HG03521 (cell line): ENCODE results near the gene CD72.
"Not testable (repeated sequence)": the region's sequence is repeated elsewhere in the genome, so short reads cannot be mapped to it uniquely, and the experiment has no call there.

ENCODE experiments used
- ATAC-seq: cut with Tn5 transposase; IDR thresholded peaks from one replicate; pipeline ENCODE4 v1.9.1; 2021; ENCODE audit warnings: mild to moderate bottlenecking, moderate library complexity; ENCODE audit not compliant: unreplicated experiment

Gene CD72

DNA sequence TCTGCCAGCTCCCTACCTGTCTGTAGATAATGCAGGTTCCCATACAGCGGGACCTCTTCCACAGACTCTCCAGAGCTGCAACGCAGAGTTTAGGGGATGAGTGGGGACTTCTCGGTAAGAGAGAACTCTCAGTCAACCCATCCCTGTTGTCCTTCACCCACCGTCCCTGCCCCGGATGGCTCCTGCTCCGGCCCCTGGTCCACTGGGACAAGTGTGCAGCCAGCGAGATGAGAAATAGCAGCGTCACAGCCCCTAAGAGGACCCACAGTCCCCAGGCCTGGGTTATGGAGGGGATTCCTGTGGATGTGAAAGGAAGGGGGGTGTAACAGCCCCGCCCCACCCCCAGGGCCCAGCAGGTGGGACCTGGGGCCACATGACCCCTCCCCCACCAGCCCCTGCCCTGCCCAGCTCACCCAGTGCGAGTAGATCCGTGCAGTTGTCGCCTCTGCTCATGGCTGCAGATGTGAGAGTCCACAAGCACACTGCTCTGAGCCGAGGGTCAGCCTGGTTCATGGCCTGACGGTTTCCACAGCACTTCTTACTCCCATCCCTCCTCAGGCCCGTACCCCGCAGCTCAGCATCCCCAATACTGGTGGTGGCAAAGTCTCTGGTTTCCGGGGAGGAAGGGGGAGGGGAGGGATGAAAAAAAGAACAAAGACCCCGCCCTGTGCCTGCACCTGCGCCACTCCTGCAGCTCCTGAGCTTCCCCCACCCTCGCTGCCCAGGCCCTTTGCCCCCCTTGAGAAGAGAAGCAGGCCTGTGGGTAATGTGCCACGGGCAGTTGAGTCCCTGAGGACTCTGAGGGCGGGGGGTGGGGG lies 32.3 kb upstream of the CD72 start, which contains the start of gene SIT1:
Gene SIT1 (minus strand): TSS at position 591 of the 818 bp plus-strand sequence. CDS start 78 bp downstream, at position 513.
- no peak for ATAC-seq

DNA sequence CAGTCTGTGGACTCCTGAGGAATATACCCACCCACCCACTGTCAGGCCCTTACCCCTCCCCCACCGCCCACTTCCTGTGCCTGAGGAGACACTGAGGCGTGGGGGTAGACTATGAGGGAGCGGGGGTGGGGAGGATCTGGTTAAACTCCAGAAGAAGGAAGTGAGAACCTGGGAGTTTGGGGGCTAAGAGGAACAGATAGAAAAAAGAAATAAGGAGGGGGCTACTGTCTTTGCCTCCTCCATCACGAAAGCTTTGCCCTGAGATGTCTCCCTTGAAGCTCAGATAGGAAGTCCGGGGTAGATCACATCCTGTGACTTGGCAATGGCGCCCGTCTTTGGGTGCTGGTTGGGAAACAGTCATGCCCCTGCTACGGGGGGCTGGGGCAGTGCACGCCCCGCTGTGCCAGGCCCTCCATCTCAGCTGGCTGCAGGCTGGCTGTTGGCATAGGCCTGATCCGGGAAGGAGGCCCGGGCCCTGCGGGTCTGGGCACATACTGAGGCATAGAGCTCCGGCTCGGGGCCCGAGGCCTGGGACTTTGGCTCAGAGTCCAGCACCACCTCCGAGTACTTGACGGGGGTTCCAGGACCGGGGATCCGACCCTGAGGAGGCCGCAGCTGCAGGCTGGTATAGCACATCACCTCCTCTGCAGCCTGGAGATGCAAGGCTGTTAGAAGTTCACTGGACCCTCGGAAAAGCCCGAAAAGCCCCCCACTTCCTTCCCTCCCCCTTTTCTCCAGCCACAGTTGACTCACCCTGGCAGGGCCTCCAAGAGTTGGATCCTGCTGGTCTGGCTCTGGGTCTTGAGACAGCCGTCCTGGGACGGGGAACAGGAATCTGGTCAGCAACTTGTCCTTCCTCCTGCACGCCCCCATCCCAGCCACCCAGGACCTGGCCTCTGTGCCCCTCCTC lies 31.5 kb upstream of the CD72 start:
- ATAC-seq: no peak

DNA sequence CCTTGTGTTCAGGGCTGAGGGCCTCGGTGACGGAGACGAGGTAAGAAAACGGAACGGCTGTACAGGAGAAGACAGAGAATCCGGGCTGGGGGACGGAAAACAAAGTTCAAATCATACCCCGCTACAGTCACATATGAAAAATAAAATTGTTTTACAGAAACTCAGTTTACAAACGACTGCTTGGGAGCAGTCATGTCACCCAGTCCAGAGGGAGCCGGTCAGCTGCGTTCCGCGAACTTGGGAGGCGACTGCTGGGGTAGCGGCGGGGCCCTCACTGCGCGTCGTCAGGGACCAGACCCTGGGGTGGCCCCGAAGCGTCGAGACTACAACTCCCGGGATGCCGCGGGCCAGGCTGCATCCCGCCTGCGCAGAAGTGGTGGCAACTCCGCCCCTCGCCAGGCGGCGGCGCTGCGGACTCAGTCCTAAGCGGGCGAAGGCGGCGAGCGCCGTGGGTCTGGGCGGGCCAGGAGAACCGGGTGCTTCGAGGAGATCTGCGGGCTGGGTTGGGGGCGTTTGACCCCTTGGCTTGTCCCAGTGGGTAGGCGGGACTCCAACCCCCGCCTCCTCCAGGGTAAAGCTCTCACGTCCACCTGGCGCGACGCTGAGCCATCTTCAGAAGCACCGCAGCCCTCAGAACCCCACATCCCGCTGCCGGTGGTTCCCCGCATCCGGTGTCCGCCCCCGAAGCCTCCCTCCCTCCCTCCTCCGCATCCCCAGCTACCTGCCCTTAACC lies 28.5 kb upstream of the CD72 start:
- peak; percentile 83 for ATAC-seq

DNA sequence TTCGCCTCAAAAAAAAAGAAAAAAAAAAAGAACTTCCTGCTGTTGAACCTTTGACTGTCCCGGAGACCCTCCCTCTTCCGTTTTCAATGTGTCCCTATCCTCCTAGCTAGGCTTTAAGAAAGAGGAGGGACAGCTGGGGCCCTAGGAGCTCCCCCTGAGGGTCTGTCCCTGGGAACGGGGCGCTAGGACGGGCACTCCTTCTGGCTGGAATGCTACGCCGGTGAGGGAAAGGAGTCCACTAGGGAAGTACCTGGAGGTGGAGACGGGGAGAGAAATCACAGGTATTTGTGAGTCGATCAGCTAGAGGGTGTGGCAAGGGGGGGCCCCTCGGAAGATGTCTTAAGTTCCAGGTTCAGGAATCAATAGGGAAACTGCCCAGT lies 27.9 kb upstream of the CD72 start:
- ATAC-seq: peak; percentile 1

DNA sequence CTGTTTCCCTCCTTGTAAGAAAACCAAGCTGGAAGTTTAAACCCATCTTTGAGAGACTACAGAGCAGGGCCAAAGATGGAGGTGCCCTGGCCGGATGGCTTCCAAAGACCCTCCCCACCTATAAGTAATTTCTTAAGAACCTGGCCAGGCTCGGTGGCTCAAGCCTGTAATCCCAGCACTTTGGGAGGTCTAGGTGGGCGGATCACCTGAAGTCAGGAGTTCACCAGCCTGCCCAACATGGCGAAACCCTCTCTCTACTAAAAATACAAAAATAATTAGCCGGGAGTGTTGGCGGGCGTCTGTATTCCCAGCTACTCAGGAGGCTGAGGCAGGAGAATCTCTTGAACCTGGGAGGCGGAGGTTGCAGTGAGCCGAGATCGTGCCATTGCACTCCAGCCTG lies 27.5 kb upstream of the CD72 start:
- ATAC-seq: not testable (repeated sequence)

DNA sequence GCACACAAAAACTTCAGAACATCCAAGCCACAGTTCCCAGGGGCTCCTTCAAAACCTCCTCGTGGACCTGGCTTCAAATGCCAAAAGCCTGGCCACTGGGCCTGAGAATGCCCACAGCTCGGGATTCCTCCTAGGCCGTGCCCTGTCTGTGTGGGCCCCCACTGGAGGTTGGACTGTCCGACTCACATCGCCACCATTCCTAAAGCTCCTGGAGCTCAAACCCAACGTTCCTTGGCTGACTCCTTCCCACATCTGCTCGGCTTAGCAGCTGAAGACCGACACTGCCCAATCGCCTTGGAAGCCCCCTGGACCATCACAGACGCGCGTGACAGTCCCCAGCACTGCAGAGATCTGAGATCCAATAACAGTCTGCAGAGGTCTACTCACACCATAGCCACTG lies 24.8 kb upstream of the CD72 start:
- no peak for ATAC-seq

DNA sequence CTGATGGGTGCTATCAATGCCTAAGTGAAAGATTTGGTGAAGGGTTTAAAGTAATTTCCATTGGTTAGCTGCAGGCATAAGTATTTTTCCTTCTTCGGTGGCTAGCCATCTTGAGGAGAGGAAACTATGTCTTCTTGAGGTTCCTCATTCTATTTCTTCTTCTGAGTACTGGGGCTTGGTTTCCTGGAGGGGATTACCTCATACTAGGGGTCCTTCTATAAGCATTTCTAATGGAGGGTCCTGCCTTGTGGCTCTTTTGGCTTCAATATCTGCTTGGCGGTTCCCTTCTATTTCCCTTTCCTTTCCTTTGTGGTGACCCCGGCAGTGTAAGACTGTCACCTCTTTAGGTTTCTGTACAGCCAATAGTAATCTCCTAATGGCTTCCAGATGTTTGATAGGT lies 23.3 kb upstream of the CD72 start:
- ATAC-seq: not testable (repeated sequence)

DNA sequence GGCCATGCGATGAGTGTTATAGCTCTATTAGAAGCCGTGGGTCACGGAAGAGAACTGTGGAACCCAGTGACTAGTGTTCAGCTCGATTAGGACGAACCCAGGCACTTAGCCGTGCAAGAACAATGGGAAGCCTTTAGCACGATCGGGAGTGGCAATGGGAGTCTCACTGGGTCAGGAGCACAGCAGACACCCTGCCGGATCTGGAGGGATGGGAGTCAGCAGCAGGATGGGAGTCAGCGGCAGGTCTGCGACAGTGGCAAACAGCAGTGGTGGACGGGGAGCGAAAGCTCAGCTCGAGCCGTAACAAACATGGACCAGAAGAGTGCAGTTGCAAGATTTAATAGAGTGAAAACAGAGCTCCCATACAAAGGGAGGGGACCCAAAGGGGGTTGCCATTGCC lies 22.2 kb upstream of the CD72 start:
- ATAC-seq: not testable (repeated sequence)

DNA sequence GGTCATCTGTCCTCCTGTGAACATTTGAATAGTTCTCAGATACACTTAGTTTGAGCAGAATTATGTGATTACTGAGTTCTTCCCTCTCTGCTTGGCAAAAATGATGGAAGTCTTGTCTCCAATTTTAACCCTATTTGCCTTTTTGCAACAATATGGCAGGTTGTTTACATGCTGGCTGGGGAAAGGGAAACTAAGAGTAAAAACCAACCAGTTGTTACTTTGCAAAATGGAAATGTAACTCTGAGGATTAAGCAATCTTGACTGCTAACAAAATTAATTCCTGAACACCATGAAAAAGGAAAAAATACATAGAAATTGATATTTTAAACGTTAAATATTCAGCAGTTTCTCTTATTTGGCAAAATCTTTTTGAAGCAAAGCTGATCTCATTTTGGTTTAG lies 21.4 kb upstream of the CD72 start:
- no peak for ATAC-seq

DNA sequence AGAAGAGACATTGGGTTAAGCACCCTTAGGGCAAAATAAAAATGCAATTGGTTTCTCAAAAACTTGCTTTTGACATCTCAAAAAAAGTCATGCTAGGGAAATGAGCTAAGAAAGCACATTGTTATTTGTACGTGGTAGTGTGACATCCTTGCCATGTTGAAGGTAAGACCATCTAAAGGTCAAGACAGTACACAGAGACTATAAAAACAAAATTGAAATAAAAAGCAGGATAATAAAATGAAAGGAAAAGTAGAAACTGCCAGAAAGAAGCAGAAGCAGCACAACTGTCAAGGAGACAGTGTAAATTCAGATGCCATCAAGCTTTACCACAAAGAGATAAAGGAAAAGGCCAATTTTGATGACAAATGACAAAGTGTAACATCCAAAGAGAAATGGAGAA lies 21.0 kb upstream of the CD72 start:
- not testable (repeated sequence) for ATAC-seq

DNA sequence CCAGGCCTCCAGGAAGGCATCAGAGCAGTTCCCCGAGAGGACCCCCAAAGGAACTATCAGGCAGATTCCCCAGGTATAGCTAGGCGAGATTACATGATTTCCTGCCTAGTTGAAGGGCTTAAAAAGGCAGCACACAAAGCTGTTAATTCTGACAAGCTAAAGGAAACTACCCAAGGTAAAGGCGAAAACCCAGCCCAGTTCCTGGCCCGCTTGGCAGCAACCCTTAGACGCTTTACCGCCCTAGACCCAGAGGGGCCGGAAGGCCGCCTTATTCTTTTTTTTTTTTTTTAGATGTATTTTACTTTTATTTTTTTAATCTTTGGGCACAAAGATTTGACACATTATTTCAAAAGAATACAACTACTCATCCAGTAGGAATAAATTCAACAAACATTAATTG lies 20.5 kb upstream of the CD72 start:
- not testable (repeated sequence) for ATAC-seq

DNA sequence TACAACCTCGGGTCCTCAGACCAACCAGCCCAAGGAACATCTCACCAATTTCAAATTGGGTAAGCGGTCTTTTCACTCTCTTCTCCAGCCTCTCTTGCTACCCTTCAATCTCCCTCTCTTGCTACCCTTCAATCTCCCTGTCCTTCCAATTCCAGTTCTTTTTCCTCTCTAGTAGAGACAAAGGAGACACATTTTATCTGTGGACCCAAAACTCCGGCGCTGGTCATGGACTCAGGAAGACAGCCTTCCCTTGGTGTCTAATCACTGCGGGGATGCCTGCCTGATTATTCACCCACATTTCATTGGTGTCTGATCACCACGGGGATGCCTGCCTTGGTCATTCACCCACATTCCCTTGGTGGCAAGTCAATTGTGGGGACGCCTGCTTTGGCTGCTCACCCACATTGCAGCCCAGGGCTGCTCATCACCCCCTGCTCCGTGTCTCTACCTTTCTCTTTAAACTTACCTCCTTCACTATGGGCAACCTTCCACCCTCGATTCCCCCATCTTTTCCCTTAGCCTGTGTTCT lies 19.3 kb upstream of the CD72 start:
- ATAC-seq: not testable (repeated sequence)

DNA sequence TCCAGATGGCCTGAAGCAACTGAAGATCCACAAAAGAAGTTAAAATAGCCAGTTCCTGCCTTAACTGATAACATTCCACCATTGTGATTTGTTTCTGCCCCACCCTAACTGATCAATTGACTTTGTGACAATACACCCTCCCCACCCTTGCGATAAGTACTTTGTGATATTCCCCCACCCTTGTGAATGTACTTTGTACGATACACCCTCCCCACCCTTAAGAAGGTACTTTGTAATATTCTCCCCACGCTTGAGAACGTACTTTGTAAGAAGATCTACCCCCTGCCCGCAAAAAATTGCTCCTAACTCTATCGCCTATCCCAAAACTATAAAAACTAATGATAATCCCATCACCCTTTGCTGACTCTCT lies 18.6 kb upstream of the CD72 start:
- not testable (repeated sequence) for ATAC-seq

DNA sequence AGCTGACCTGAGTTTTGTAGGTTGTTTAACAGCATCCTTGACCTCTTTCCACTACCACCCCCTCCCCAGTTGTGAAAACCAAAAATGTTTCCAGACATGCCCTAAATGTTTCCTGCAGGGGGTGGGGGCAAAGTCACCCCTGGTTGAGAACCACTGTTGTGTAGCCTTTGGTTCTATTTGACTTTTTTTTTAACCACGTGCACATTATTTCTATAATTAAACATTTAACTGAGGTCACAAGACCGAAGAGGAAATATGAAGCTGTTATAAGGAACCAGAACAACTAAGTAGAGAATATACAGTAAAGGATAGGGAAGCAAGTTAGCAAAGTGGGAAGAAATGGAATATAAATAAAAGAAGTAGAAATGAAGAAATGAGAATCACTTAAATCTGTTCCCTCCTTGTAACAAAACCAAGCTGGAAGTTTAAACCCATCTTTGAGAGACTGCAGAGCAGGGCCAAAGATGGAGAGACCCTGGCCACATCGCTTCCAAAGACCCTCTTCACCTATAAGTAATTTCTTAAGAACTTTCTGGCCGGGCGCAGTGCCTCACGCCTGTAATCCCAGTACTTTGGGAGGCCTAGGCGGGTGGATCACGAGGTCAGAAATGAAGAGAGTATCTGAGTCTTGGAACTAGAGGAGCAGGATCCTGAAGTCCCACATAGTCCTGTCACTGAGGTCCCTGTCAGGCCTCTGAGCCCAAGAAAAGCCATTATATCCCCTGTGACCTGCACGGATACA lies 18.1 kb upstream of the CD72 start:
- no peak for ATAC-seq

DNA sequence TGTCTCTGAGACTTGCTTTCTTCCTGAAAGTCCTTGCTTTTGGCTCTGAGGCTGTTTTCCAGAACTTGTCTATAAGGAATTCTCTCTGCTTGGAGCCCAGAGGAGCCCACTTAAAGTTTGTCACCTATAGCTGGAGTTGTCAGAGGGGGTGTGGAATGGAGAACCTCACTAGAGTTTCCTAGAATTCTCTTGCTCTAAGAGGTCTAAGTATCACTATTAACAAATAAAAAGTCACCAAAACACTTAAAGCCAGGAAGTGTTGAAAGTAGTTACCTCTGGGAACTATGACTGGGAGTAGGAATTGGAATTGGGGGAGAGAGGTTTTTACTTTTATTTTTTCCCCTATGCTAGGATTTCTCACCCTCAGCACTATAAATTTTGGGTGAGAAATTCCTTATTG lies 17.5 kb upstream of the CD72 start:
- no peak for ATAC-seq

DNA sequence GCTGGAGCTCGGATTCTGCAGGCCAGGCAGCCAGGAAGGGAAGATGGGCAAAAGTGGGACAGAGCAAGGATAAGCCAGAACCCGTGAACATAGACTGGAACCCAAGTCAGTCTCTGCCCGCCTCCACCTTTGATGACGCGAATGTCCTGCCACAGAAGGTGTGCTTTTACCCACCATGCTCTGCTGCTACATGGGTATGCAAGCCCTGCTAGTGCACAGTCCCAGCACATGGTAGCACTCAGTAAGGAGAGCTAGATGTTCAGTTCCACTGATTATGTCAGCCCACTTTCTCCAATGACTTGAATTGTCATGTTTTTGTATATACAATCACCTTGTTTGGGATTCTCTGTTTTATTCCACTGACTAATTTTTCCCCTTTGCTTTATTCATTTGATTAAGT lies 11.4 kb upstream of the CD72 start:
- no peak for ATAC-seq

DNA sequence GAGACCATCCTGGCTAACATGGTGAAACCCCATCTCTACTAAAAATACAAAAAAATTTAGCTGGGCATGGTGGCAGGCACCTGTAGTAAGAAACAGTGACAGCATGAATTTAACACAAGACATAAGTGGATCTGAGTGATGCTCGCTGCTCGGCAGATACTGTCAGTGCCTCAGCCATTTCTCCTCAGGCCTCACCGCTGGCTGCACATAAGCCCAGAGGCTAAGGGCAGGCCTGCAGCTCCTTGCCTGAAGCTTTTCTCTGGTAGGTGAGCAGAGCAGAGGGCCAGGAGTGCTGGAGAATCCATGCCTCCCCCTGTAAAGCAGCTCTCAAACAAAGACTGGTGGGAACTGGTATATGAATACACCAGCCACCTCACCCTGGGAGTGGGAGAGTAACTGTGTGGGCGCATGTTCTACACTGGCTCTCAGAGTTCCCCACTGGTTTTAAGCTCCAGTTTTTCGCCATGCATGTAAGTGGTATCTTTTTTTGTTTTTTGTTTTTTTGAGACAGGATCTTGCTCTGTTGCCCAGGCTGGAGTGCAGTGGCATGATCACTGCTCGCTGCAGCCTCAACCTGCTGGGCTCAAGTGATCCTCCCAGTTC lies 10.3 kb upstream of the CD72 start:
- no peak for ATAC-seq

DNA sequence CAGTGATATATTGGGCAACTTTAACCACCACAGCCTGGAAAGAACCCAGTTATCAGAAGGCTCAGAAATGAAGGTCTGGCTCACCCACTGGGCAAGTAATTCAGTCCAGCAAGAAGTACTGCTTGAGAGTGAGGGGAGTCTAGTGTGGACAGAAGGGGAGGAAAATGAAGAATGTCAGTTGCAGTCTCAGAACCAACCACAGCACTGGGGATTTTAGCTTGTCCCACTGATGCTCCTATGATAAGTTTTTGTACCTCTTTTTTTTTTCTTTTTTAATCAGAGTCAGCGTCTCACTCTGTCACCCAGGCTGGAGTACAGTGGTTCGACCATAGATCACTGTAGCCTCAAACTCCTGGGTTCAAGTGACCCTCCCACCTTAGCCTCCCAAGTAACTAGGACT lies 9.4 kb upstream of the CD72 start:
- ATAC-seq: no peak

DNA sequence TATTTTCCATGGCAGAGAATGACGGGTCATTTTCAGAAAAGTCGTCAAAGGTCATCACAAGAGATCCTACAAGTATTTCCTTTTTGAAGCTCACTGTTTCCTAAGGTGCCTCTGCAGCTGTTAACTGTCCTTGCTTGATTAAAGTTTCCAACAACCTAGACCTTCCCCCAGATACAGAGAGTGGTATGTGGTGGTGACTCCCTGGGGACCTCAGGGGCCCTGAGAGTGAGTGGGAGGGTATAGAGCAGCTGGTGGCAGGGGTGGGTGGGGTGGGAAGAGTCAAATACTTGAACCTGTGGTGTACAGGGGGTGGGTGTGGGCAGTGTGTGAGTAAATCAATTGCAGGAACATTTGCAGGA lies 1.6 kb upstream of the CD72 start:
- ATAC-seq: peak; percentile 47
